ENCODE results near the gene TEDC2. TPM values are rescaled to one million over a fixed set of nuclear protein-coding genes. Genes with fewer than 3 reads are reported as not detected.

TEDC2 gene
- polyA plus RNA-seq, 2 of the 4 experiments (the other 2 are of a cell fraction) = 9.5 to 22.6 TPM

DNA sequence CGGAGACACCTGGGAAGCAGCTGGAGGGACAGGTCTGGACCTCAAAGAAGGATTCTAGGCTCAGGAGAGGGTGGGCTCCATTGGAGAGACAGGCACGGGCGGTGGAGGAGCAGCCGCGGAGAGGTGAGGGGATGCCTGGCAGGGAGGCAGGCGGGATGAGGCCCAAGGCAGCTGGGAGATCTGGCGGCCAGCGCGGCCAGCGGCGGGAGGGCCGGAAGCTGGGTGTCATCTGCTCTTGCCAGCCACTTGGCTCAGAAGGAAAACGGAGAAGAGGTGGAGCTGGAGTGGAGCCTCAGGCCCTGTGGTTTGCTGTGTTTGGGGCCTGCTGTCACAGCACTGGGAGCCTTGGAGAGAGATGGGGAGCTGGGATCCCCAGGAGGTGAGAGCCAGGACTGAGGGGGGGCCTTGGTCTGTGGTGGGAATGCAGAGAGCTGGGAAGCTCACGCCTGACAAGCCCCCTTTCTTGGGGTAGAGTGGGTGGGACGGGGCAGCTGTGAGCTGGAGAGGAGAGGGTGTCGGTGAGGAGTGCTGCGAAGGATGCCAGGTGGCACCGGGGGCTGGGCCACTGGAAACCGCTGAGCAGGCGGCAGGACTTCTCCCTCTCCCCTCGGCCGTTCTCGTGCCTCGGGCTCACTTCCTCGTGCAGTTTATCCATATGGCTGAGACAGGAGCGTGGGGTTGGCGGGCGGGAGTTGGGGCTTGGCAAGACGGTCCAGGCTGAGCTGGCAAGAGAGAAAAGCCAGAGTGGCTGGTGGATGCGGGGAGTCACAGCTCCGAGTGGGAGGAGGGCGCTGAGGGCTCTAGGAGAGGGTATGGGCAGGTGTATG is 23.0 kb downstream of the TEDC2 start:
- CTCF ChIA-PET = interaction anchor here (0.6 to 13.5 kb wide), 7 partner anchors 8 to 1734 kb away, joined by 3 to 98 read pairs (median 4); no protein-coding TSS in a partner anchor
- FAIRE-seq = no peak
- 88% methylated on average over 32 of the region's 32 CpGs for WGBS (ENCODE audit: missing lambda C conversion rate)
- no peak for ATAC-seq
- TF ChIP-seq CBX2 (IDR thresholded peaks at IDR 0.05; ENCODE audit: borderline replicate concordance, low read depth) = no peak
- no peak overlapping the region for H3K4me3 ChIP-seq
- no peaks in the 10 kb centered on the region for H3K9me3 ChIP-seq
- no peak overlapping the region for H3K27ac ChIP-seq
- POLR2A ChIA-PET = interaction anchor here (0.6 kb wide), 1 partner anchor 162 kb away, joined by 7 read pairs; no protein-coding TSS in a partner anchor
- DNase-seq (ENCODE audit: low read depth in 1 of 2, low spot score in 1 of 2) = no peak
- H3K4me2 ChIP-seq = no peak overlapping the region
- no peaks in the 10 kb centered on the region for H3K4me1 ChIP-seq

DNA sequence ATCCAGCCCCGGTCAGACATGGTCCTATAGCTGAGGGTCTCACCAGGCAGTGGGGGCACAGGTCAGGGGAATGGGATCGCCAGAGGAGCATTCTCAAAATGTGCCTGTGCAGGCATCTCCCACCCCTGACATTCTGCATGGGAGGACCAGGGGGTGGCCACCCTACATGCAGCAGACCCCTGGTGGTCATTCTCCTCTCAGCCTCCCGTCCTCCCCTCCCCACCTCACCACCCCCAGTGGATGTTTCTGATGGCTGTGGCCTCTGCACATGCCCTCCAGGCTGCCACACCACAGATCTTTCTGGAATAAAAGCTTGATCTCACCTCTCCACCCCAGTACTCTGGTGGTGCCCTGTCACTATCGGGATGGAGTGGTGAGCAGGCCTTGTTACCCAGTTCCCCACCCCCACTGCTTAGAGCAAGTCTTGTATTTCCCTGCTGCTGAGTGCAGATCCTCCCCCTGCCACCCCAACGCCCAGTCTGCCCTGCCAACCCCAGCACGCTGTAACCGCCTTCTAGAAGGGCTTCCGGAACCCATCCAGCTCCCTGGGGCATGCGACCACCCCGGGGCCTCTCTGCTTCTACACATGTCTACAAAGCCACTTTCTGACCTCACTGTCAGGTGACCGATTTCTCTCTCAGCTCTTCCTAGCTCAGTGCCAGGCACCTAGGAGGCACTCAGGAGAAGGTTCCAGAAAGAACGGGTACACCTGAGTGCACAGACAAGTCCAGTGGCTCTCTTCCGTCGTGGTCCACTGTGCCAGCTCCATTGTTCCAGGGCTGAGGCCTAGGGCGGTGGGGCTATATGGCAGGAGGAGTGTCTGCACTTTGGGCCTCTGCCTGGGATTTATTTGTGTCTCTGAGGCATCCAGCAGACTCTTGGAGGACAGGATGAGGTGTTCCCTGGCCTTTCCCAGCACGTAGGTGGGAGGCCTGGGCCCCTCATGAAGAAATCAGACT is 24.3 kb downstream of the TEDC2 start:
- CTCF ChIA-PET = interaction anchor here (1.1 to 13.5 kb wide), 2 partner anchors 16 to 144 kb away, joined by 5 to 98 read pairs; partner anchors contain the start of gene ABCA3
- FAIRE-seq = no peak
- H3K27ac ChIP-seq = no peak overlapping the region

DNA sequence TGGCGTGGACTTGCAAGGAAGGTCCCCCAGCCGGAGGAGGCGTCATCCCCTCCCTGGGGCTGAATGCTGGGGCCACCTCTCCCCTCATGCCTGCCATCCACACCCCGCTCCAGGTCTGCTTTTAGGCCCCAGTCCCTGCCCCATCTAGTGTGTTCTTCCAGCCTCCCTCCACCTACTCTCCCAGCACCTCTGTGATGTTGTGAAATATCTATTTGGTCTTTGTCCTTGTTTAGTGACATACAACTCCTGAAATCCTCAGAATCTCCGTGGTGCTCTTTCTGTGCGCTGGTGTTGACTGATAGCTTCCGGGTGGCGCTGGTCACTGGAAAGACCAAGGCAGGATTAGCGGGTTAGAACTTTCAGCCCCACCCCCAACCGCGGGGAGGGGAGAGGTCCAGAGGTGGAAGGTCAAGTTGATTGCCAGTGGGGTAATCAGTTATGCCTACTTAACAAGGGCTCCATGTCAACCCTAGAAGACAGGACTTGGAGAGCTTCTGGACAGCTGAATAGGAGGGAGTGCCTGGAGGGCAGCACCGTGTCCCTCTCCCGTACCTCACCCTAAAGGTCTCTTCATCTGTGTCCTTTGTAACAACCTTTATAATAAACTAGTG is 25.1 kb downstream of the TEDC2 start:
- H3K4me1 ChIP-seq = no peaks in the 10 kb centered on the region
- H3K4me3 ChIP-seq = no peak overlapping the region
- H3K4me2 ChIP-seq = no peak overlapping the region
- DNase-seq (ENCODE audit: low read depth in 1 of 2, low spot score in 1 of 2) (no peak), FAIRE-seq (no peak), ATAC-seq (no peak)
- ChIA-PET CTCF (interaction anchor here (1.1 to 13.5 kb wide), 2 partner anchors 16 to 145 kb away, joined by 5 to 98 read pairs; partner anchors contain the start of gene ABCA3), POLR2A (interaction anchor here (1.3 kb wide), 1 partner anchor 10 kb away, joined by 3 read pairs; the partner anchor contains the start of gene TBC1D24)
- no peaks in the 10 kb centered on the region for H3K9me3 ChIP-seq
- H3K27ac ChIP-seq = no peak overlapping the region
- WGBS (ENCODE audit: missing lambda C conversion rate) = 86% methylated on average over 13 of the region's 13 CpGs
- TF ChIP-seq MYC (IDR thresholded peaks at IDR 0.05; ENCODE audit: borderline replicate concordance, low read length) (no peak), POLR2AphosphoS2 (conservative IDR thresholded peaks at IDR 0.05; ENCODE audit: low read length) (no peak), MAZ (IDR thresholded peaks at IDR 0.05; ENCODE audit: borderline replicate concordance, low read depth, low read length) (no peak), CHD4 (IDR thresholded peaks at IDR 0.05; ENCODE audit: borderline replicate concordance) (no peak), JUN (IDR thresholded peaks at IDR 0.05) (no peak), RFX5 (IDR thresholded peaks at IDR 0.05) (no peak), SREBF2 (IDR thresholded peaks at IDR 0.05) (no peak), RNF2 (IDR thresholded peaks at IDR 0.05; ENCODE audit: borderline replicate concordance, low read depth) (no peak), FOSL2 (IDR thresholded peaks at IDR 0.05) (no peak), FOSL2 (CRISPR knock-in tag; IDR thresholded peaks at IDR 0.05) (no peak), NPAS2 (CRISPR knock-in tag; IDR thresholded peaks at IDR 0.05; ENCODE audit: borderline replicate concordance) (no peak), ZFP36 (IDR thresholded peaks at IDR 0.05; ENCODE audit: borderline replicate concordance, partially characterized antibody) (no peak)
- TF ChIP-seq, protein P1, sequence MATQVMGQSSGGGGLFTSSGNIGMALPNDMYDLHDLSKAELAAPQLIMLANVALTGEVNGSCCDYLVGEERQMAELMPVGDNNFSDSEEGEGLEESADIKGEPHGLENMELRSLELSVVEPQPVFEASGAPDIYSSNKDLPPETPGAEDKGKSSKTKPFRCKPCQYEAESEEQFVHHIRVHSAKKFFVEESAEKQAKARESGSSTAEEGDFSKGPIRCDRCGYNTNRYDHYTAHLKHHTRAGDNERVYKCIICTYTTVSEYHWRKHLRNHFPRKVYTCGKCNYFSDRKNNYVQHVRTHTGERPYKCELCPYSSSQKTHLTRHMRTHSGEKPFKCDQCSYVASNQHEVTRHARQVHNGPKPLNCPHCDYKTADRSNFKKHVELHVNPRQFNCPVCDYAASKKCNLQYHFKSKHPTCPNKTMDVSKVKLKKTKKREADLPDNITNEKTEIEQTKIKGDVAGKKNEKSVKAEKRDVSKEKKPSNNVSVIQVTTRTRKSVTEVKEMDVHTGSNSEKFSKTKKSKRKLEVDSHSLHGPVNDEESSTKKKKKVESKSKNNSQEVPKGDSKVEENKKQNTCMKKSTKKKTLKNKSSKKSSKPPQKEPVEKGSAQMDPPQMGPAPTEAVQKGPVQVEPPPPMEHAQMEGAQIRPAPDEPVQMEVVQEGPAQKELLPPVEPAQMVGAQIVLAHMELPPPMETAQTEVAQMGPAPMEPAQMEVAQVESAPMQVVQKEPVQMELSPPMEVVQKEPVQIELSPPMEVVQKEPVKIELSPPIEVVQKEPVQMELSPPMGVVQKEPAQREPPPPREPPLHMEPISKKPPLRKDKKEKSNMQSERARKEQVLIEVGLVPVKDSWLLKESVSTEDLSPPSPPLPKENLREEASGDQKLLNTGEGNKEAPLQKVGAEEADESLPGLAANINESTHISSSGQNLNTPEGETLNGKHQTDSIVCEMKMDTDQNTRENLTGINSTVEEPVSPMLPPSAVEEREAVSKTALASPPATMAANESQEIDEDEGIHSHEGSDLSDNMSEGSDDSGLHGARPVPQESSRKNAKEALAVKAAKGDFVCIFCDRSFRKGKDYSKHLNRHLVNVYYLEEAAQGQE (IDR thresholded peaks at IDR 0.05) = no peak
- TF ChIP-seq, protein P2, sequence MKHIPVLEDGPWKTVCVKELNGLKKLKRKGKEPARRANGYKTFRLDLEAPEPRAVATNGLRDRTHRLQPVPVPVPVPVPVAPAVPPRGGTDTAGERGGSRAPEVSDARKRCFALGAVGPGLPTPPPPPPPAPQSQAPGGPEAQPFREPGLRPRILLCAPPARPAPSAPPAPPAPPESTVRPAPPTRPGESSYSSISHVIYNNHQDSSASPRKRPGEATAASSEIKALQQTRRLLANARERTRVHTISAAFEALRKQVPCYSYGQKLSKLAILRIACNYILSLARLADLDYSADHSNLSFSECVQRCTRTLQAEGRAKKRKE (CRISPR knock-in tag; IDR thresholded peaks at IDR 0.05; ENCODE audit: low read depth) = no peak

More for the DNA sequence above, 24.3 kb downstream of the TEDC2 start:
- H3K9me3 ChIP-seq = no peaks in the 10 kb centered on the region
- TF ChIP-seq CHD2 (IDR thresholded peaks at IDR 0.05; ENCODE audit: low read length, partially characterized antibody) (no peak), CHD4 (IDR thresholded peaks at IDR 0.05; ENCODE audit: borderline replicate concordance) (no peak), POLR2A (IDR thresholded peaks at IDR 0.05; ENCODE audit: low read length) (no peak), FOSL2 (IDR thresholded peaks at IDR 0.05) (no peak), FOSL2 (CRISPR knock-in tag; IDR thresholded peaks at IDR 0.05) (no peak)
- TF ChIP-seq, protein P1 (IDR thresholded peaks at IDR 0.05) = no peak
- DNase-seq (ENCODE audit: low read depth in 1 of 2, low spot score in 1 of 2) (no peak), ATAC-seq (no peak; a peak in 1 of 6 replicates)
- 86% methylated on average over 10 of the region's 16 CpGs for WGBS (ENCODE audit: missing lambda C conversion rate)
- no peak overlapping the region for H3K4me2 ChIP-seq
- no peak overlapping the region for H3K4me3 ChIP-seq
- H3K4me1 ChIP-seq = no peaks in the 10 kb centered on the region
- POLR2A ChIA-PET = no interaction called here
